GM21825 (cell line): ENCODE results near the gene TRANK1.
"Not testable (repeated sequence)": the region's sequence is repeated elsewhere in the genome, so short reads cannot be mapped to it uniquely, and the experiment has no call there.

Experiments
- ATAC-seq: cut with Tn5 transposase; IDR thresholded peaks from one replicate; pipeline ENCODE4 v1.9.1; 2021; ENCODE audit warnings: mild to moderate bottlenecking, moderate library complexity; ENCODE audit not compliant: unreplicated experiment

TRANK1 gene

DNA sequence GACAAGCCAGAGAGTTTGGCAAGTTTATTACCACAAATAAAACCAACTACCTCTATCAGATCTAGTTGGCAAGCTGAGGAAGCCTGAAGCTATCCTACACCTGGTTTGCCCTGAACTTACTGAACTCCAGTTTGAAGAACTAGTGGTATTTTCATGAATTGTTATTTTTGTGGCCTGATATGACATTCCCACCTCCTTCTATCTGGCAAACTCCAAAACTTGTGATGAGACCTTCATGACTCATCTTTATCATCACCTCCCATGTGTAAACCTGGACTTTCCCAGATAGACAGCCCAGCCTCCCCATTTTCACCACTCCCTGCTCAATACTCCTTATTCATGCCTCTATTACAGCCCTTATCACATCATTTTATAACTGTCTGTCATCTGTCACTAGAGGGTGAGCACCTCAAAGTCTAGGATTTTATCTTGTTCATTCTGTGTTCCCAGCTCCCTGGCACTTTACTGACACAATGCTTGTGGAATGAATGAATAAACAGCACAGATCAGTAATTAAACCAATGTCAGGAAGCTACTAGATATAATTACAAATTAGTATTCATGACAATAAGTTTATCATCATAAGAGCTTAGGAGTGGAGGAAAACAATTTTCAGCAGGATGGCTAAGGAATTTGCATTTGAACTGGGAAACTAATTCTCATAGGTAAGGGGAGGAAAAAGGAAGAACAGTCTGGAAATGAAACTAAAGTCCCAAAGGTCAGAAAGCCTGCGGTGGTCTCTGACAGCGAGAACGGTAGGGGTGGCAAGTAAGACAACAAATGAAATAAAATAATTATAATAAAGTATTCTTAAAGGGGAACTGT is 13.2 kb upstream of the TRANK1 start:
- no peak for ATAC-seq

- no peak for ATAC-seq
Observed at GRCh38 chr3:36957063-36957462, 12.2 kb upstream of the TRANK1 start.

- no peak for ATAC-seq
Observed at GRCh38 chr3:36956155-36956554, 11.3 kb upstream of the TRANK1 start.

- no peak for ATAC-seq
Observed at GRCh38 chr3:36954452-36955134, 9.7 kb upstream of the TRANK1 start.

GRCh38 chr3:36947814-36948213 is 3.0 kb upstream of the TRANK1 start:
- ATAC-seq = not testable (repeated sequence)

GRCh38 chr3:36945333-36945980 is 603 bp upstream of the TRANK1 start:
- no peak for ATAC-seq

DNA sequence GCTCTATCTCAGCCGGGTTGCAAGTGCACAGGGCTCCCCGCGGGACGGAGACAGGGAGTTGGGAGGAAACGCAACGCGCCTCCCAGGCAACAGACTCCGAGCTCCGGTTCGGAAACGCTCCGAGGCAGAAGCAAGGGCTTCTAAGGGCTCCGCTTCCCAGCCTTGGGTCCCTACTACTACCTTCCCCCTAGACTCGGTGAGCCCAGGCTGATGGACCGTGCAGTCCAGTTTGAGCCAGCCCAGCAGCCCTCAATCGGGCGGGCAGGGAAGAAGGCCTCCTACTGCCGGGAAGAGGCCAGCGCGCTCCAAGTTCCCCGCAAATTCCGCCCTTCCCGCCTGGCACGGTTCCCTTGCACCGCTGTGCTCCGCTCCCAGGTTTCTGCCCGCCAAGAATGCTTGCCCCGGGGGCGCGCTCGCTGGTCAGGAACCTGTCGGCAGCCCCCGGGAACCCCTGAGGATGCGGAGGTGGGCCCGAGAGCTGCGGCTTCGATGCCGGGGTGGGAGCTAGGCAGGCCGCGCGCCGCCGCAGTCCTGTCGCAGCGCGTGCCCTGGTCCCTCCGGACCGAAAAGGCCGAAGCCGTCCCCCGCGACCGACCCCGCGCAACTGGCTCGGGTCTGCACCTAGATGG is 728 bp downstream of the TRANK1 start:
- peak; percentile 42 for ATAC-seq

DNA sequence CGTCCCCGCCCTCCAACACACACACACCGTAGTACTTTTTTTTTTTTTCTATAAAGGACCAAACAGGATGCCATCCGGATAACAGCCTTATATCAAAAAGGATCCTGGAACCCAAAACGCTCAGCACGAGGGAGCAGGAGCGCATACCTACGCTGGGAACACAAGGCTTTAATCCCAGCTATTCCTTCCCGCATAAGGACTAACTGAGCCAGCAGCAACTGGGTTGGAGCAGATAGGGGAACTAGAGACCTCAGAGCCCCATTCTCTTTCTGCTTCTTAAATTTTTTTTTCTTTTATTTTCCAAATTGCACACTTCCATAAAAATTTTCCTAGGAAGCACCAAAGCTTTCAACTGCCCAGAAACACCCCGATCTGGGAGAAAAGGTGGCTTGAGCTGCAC is 1.3 kb downstream of the TRANK1 start:
- ATAC-seq = no peak

DNA sequence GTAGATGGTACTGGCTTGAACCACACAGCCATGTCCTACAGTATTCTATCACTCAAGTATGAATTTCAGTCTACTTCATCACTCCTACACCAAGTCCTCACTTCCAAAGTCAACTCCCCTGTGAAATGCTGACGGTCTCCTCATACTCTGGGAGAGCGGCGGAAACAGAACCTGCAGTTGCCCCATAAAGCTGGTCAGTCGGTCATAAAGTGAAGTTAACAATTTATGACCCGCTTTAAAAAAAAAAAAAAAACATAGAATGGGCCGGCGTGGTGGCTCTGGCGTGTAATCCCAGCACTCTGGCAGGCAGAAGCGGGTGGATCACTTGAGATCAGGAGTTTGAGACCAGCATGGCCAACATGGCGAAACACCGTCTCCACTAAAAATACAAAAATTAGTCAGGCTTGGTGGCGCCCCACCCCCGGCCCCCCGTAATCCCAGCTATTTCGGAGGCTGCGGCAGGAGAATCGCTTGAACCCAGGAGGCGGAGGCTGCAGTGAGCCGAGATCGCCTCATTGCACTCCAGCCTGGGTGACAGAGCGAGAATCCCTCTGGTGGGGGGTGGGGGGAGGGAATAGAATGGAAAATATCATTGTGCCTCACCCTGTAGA is 2.1 kb downstream of the TRANK1 start:
- no peak for ATAC-seq

- ATAC-seq = no peak
Observed at GRCh38 chr3:36941658-36942057, 3.2 kb downstream of the TRANK1 start.

GRCh38 chr3:36941162-36941561 is 3.7 kb downstream of the TRANK1 start:
- ATAC-seq = no peak

- no peak for ATAC-seq
Observed at GRCh38 chr3:36937492-36937891, 7.4 kb downstream of the TRANK1 start.

- no peak for ATAC-seq
Observed at GRCh38 chr3:36933540-36934296, 11.1 kb downstream of the TRANK1 start.

- ATAC-seq = not testable (repeated sequence)
Observed at GRCh38 chr3:36931424-36931823, 13.4 kb downstream of the TRANK1 start.

DNA sequence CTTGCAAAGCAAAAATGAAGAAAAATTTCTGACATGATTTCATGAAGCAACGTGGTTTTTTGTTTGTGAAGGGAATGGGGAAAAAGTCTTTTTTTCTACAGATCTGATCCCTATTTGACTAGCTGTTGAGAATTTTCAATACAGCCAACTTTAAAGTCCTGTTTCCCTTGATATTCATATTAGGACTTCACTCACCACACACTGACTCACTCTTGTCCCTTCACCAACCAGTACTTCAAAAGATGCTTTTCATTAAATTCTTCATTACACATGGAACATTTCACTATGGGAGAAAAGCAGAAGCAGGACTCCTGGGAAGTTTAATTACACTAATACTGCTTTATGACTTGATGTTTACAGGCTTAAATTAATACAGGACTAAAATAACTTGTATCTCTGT is 16.6 kb downstream of the TRANK1 start:
- ATAC-seq = no peak

GRCh38 chr3:36926292-36926897 is 18.5 kb downstream of the TRANK1 start:
- ATAC-seq = no peak

GRCh38 chr3:36924744-36925521 is 19.9 kb downstream of the TRANK1 start:
- ATAC-seq = no peak

GRCh38 chr3:36923981-36924743 is 20.7 kb downstream of the TRANK1 start:
- ATAC-seq = no peak
